Parathyroid adenoma (tissue), 2 donors: ENCODE data around the gene SNTB2.

ENCODE experiments used
- H2AFZ ChIP-seq: fragments of 300-600 bp; sonication (generic); one replicate; pipeline ENCODE4 v1.7.0; 2017; ENCODE audit warnings: antibody characterized with exemption, mild to moderate bottlenecking
- H3K27ac ChIP-seq: fragments of 300-600 bp; sonication (generic); one replicate; pipeline ENCODE4 v1.7.0; 2017
- H3K27me3 ChIP-seq: fragments of 300-600 bp; sonication (generic); one replicate; pipeline ENCODE4 v1.7.0; 2017; ENCODE audit warnings: low read length; ENCODE audit not compliant: control insufficient read depth, insufficient read depth
- H3K36me3 ChIP-seq: fragments of 300-600 bp; sonication (generic); one replicate; pipeline ENCODE4 v1.7.0; 2017; ENCODE audit warnings: low read length; ENCODE audit not compliant: control insufficient read depth, insufficient read depth
- H3K4me1 ChIP-seq: fragments of 300-600 bp; sonication (generic); one replicate; pipeline ENCODE4 v1.7.0; 2017; ENCODE audit warnings: control low read depth
- H3K4me2 ChIP-seq: fragments of 300-600 bp; sonication (generic); one replicate; pipeline ENCODE4 v1.7.0; 2017; ENCODE audit warnings: low read length
- H3K4me3 ChIP-seq: fragments of 300-600 bp; sonication (generic); one replicate; pipeline ENCODE4 v1.7.0; 2017; ENCODE audit warnings: low read depth, low read length
- H3K79me2 ChIP-seq: fragments of 300-600 bp; sonication (generic); one replicate; pipeline ENCODE4 v1.7.0; 2017; ENCODE audit warnings: control low read depth
- H3K9ac ChIP-seq: fragments of 300-600 bp; sonication (generic); one replicate; pipeline ENCODE4 v1.7.0; 2017; ENCODE audit warnings: mild to moderate bottlenecking
- H3K9me3 ChIP-seq: fragments of 300-600 bp; sonication (generic); one replicate; pipeline ENCODE4 v1.7.0; 2017; ENCODE audit warnings: low read length; ENCODE audit not compliant: control insufficient read depth
- CTCF ChIP-seq: fragments of 300-600 bp; sonication (generic); IDR thresholded peaks from one replicate; pipeline ENCODE4 v1.7.0; 2017; ENCODE audit warnings: antibody characterized with exemption, mild to moderate bottlenecking
- donor health status: primary hyperparathyroidism.

Gene SNTB2

GRCh38 chr16:69330286-69331109 is 143.5 kb downstream of the SNTB2 start, which contains the start of gene PDF:
Gene PDF (minus strand): TSS chr16:69330588. CDS start chr16:69330570, 18 bp downstream.
- H3K9ac ChIP-seq: no peak within 1 kb of the TSS
- H3K9me3 ChIP-seq: no peaks in the 10 kb centered on the region
- H2AFZ ChIP-seq: peak within 1 kb of the TSS; percentile 88
- H3K4me3 ChIP-seq: peak within 1 kb of the TSS; percentile 66
- peaks cover 24% of the 10 kb centered on the region for H3K4me1 ChIP-seq
- no peaks in the 10 kb centered on the region for H3K27me3 ChIP-seq
- no peaks in the 10 kb centered on the region for H3K36me3 ChIP-seq
- TF ChIP-seq CTCF: no peak
- H3K79me2 ChIP-seq: peaks cover 24% of the 10 kb centered on the region
- peak within 1 kb of the TSS; percentile 80 for H3K27ac ChIP-seq
- H3K4me2 ChIP-seq: peak within 1 kb of the TSS; percentile 89

- Histone ChIP-seq H3K9ac (no peak overlapping the region), H3K36me3 (no peaks in the 10 kb centered on the region)
- no peak for TF ChIP-seq CTCF
Measured at GRCh38 chr16:69334696-69335095, 147.7 kb downstream of the SNTB2 start.

GRCh38 chr16:69338557-69339288 is 151.8 kb downstream of the SNTB2 start:
- Histone ChIP-seq H3K27ac (peak overlapping the region; percentile 91), H3K36me3 (no peaks in the 10 kb centered on the region), H3K4me1 (peaks cover 14% of the 10 kb centered on the region), H3K9ac (peak overlapping the region; percentile 77), H3K4me3 (peak overlapping the region; percentile 88), H3K27me3 (no peaks in the 10 kb centered on the region), H3K79me2 (peaks cover 35% of the 10 kb centered on the region), H3K9me3 (no peaks in the 10 kb centered on the region), H2AFZ (peak overlapping the region; percentile 99), H3K4me2 (peak overlapping the region; percentile 90)
- no peak for TF ChIP-seq CTCF

More at GRCh38 chr16:69334696-69335095, 147.7 kb downstream of the SNTB2 start:
- Histone ChIP-seq H3K4me2 (no peak overlapping the region), H3K4me1 (peaks cover 9% of the 10 kb centered on the region), H3K79me2 (peaks cover 32% of the 10 kb centered on the region), H3K9me3 (no peaks in the 10 kb centered on the region), H2AFZ (no peak overlapping the region), H3K4me3 (no peak overlapping the region), H3K27ac (no peak overlapping the region), H3K27me3 (no peaks in the 10 kb centered on the region)

GRCh38 chr16:69339289-69340094 is 152.5 kb downstream of the SNTB2 start, which contains the start of the genes COG8 and NIP7:
Gene COG8 (minus strand): TSS chr16:69339564. CDS start chr16:69339552, 12 bp downstream.
Gene NIP7 (plus strand): TSS chr16:69339772. CDS start chr16:69339830, 58 bp downstream.
- Histone ChIP-seq H3K27ac (peak within 1 kb of the TSS; percentile 91), H3K9me3 (no peaks in the 10 kb centered on the region), H3K4me3 (peak within 1 kb of the TSS; percentile 88), H3K4me1 (peaks cover 14% of the 10 kb centered on the region), H3K4me2 (peak within 1 kb of the TSS; percentile 93), H3K79me2 (peaks cover 34% of the 10 kb centered on the region), H3K27me3 (no peaks in the 10 kb centered on the region), H3K9ac (peak within 1 kb of the TSS; percentile 77), H2AFZ (peak within 1 kb of the TSS; percentile 99), H3K36me3 (no peaks in the 10 kb centered on the region)
- TF ChIP-seq CTCF: peak; percentile 93
